Ishikawa (cell line): ENCODE results near the gene NFU1.

Experiments
- CEBPB ChIP-seq: IDR thresholded peaks from 2 replicates; pipeline ENCODE4 v1.6.1; 2012
- CREB1 ChIP-seq: IDR thresholded peaks from 2 replicates; pipeline ENCODE4 v1.6.1; 2012; ENCODE audit warnings: low read depth
- EGR1 ChIP-seq: IDR thresholded peaks from 2 replicates; pipeline ENCODE4 v1.6.1; 2012
- EP300 ChIP-seq: IDR thresholded peaks from 2 replicates; pipeline ENCODE4 v1.6.1; 2012; ENCODE audit warnings: borderline replicate concordance
- FOXM1 ChIP-seq: IDR thresholded peaks from 2 replicates; pipeline ENCODE4 v1.6.1; 2012; ENCODE audit warnings: low read depth, borderline replicate concordance
- NFIC ChIP-seq: IDR thresholded peaks from 2 replicates; pipeline ENCODE4 v1.6.1; 2012
- RAD21 ChIP-seq: IDR thresholded peaks from 2 replicates; pipeline ENCODE4 v1.6.1; 2012; ENCODE audit warnings: low read depth
- TAF1 ChIP-seq: IDR thresholded peaks from 2 replicates; pipeline ENCODE4 v1.6.1; 2012; ENCODE audit warnings: low read depth, mild to moderate bottlenecking
- TCF12 ChIP-seq: IDR thresholded peaks from 2 replicates; pipeline ENCODE4 v1.6.1; 2012; ENCODE audit warnings: low read depth
- TEAD4 ChIP-seq: IDR thresholded peaks from 2 replicates; pipeline ENCODE4 v1.6.1; 2012
- YY1 ChIP-seq: IDR thresholded peaks from 2 replicates; pipeline ENCODE4 v1.6.1; 2012; ENCODE audit warnings: low read depth
- ZBTB7A ChIP-seq: IDR thresholded peaks from 2 replicates; pipeline ENCODE4 v1.6.1; 2012; ENCODE audit warnings: low read depth
- TF ChIP-seq, protein P1 (sequence below): IDR thresholded peaks from 2 replicates; pipeline ENCODE4 v1.6.1; 2012; ENCODE audit warnings: low read depth, mild to moderate bottlenecking
- TF ChIP-seq, protein P2 (sequence below): IDR thresholded peaks from 2 replicates; pipeline ENCODE4 v1.6.1; 2012
- TF ChIP-seq, protein P3 (sequence below): IDR thresholded peaks from 2 replicates; pipeline ENCODE4 v1.6.1; 2012

The NFU1 gene

DNA sequence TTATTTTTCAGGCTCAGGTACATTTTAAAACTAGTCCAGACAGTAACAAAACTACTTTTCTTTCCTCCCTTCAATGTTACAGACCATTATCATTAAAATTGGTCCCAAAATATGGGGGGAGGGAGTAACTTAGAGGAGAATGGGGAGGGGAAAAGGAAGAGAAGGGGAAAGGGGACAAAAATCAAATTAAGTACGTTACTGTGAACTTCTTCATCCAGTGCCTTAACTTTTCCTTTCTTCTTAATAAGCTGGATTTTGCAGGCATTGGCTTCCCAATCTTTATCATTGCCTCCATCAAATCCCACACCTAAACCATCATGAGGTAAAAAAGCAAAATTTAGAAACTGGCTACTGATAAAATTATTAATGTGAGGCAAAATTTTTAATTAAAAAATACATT, 67.4 kb downstream of the NFU1 start:
- TF ChIP-seq CEBPB (no peak), TCF12 (no peak), NFIC (no peak), CREB1 (no peak)
- TF ChIP-seq, protein P1, sequence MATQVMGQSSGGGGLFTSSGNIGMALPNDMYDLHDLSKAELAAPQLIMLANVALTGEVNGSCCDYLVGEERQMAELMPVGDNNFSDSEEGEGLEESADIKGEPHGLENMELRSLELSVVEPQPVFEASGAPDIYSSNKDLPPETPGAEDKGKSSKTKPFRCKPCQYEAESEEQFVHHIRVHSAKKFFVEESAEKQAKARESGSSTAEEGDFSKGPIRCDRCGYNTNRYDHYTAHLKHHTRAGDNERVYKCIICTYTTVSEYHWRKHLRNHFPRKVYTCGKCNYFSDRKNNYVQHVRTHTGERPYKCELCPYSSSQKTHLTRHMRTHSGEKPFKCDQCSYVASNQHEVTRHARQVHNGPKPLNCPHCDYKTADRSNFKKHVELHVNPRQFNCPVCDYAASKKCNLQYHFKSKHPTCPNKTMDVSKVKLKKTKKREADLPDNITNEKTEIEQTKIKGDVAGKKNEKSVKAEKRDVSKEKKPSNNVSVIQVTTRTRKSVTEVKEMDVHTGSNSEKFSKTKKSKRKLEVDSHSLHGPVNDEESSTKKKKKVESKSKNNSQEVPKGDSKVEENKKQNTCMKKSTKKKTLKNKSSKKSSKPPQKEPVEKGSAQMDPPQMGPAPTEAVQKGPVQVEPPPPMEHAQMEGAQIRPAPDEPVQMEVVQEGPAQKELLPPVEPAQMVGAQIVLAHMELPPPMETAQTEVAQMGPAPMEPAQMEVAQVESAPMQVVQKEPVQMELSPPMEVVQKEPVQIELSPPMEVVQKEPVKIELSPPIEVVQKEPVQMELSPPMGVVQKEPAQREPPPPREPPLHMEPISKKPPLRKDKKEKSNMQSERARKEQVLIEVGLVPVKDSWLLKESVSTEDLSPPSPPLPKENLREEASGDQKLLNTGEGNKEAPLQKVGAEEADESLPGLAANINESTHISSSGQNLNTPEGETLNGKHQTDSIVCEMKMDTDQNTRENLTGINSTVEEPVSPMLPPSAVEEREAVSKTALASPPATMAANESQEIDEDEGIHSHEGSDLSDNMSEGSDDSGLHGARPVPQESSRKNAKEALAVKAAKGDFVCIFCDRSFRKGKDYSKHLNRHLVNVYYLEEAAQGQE: no peak

DNA sequence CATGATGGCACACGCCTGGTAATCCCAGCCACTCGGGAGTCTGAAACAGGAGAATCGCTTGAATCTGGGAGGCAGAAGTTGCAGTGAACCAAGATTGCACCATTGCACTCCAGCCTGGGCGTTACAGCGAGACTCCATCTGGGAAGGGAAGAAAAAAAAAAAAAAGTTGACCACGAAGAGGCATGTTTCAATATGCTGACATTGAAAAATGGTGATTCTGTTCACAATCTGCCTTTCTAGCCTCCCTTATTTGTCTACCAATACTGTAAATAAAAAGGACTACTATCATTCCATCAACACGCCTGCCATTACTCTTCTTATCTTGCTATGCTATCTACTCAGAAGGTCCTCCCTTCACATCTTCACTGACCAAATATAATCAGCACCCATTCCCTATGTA, 68.6 kb downstream of the NFU1 start:
- TF ChIP-seq YY1 (no peak), TCF12 (no peak), EP300 (no peak), EGR1 (no peak), CEBPB (no peak), NFIC (no peak), ZBTB7A (no peak), RAD21 (no peak), TAF1 (no peak), FOXM1 (no peak), TEAD4 (no peak), CREB1 (no peak)
- TF ChIP-seq, protein P2, sequence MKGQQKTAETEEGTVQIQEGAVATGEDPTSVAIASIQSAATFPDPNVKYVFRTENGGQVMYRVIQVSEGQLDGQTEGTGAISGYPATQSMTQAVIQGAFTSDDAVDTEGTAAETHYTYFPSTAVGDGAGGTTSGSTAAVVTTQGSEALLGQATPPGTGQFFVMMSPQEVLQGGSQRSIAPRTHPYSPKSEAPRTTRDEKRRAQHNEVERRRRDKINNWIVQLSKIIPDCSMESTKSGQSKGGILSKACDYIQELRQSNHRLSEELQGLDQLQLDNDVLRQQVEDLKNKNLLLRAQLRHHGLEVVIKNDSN: no peak
- TF ChIP-seq, protein P1: no peak

DNA sequence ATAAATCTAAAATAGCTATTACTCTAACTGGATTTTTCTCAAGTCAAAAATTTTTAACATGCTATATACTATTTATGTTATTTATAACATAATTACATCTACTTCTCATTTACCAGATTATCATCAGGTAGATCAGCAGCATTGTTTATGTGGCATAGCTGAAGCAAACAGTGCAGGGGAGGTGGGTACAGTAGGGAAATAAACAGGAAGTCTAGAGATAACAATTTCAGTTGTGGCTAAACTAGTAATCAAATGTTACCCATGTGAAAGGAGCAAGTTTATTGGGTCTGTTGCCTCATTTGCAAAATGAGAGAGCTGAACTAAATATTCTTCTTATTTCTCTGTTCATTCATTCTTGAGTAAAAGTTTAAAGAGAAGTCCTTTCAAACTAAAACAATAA, 77.9 kb downstream of the NFU1 start:
- no peak for TF ChIP-seq TEAD4
- TF ChIP-seq, protein P1: no peak
- no peak for TF ChIP-seq CREB1
- no peak for TF ChIP-seq EGR1
- no peak for TF ChIP-seq EP300
- TF ChIP-seq, protein P3, sequence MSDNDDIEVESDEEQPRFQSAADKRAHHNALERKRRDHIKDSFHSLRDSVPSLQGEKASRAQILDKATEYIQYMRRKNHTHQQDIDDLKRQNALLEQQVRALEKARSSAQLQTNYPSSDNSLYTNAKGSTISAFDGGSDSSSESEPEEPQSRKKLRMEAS: no peak
- TF ChIP-seq, protein P2: no peak
- no peak for TF ChIP-seq YY1
- TF ChIP-seq CEBPB: no peak
- no peak for TF ChIP-seq FOXM1
- TF ChIP-seq RAD21: no peak
- TF ChIP-seq ZBTB7A: no peak
- TF ChIP-seq TAF1: no peak
- TF ChIP-seq NFIC: no peak
- no peak for TF ChIP-seq TCF12

DNA sequence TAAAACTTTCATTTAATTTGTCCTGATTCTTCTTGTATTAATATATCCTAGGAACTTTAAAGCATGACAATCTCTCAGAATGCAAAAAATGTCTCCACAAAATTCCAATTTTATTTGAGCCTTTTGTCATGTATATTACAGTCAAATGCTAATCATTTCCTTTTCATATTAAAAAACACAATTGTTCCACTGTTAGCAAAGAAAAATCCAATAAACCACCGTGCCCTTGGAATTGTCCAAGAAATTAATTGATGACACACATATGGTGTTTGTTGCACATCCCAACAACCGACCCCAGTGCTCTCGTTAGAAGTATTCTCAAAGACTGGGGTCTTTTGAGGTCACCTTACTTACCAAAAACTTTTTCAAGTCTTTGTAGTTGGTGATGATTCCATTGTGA, 78.3 kb downstream of the NFU1 start:
- TF ChIP-seq CEBPB (no peak), FOXM1 (no peak), TCF12 (no peak), TAF1 (no peak)
- TF ChIP-seq, protein P3: no peak

DNA sequence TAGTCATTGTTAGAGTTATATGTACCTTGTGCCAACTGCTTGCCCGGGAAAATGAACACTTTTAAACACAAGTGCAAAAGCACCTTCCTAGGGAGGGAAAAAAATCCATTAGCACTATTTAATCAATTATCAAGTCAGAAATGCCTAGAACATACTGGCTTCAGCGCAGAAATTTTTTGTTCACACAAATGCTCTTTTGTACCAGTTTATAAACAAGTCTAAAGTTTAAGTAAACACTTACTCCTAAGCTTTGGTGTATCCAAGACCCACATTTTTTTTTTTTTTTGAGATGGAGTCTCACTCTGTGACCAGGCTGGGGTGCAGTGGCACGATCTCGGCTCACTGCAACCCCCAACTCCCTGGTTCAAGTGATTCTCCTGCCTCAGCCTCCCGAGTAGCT, 80.8 kb downstream of the NFU1 start:
- TF ChIP-seq FOXM1: no peak
- TF ChIP-seq CEBPB: no peak
- TF ChIP-seq, protein P2: no peak
- no peak for TF ChIP-seq CREB1
- no peak for TF ChIP-seq NFIC
- TF ChIP-seq RAD21: no peak
- no peak for TF ChIP-seq TCF12
